Activated CD8-positive, alpha-beta memory T cell treated with anti-CD3 and anti-CD28 coated beads, Interleukin-2, amount 10 ng/mL, durations not matched to agents 7 days and 5 days (primary cell): Measurements from ENCODE around the gene FAM163B. TPM values are rescaled to one million over a fixed set of nuclear protein-coding genes. Genes with fewer than 3 reads are reported as not detected.
A peak's percentile ranks its signal among the peaks of the same experiment; 100 is the strongest.

Experiments
- ATAC-seq: fragments of 150-1000 bp; cut with Tn5 transposase; one replicate; pipeline ENCODE4 v1.10.0; 2021; ENCODE audit warnings: moderate library complexity
- CTCF ChIA-PET: fragments of 350-600 bp; sonication (Branson Sonifier 250); formaldehyde crosslinking; loops from one replicate; lab custom pipeline; 2021; ENCODE audit warnings: antibody characterized with exemption; lab: Charles Lee
- DNase-seq: peaks from one replicate; pipeline ENCODE4 v3.0.0-alpha.2; 2020
- H3K27ac Mint-ChIP-seq: one replicate; pipeline ENCODE4 v1.8.0; 2021; ENCODE audit warnings: mild to moderate bottlenecking, mixed read lengths
- H3K27me3 Mint-ChIP-seq: one replicate; pipeline ENCODE4 v1.8.0; 2021; ENCODE audit warnings: mixed read lengths
- H3K36me3 Mint-ChIP-seq: one replicate; pipeline ENCODE4 v1.8.0; 2021; ENCODE audit warnings: mild to moderate bottlenecking, mixed read lengths
- H3K4me1 Mint-ChIP-seq: one replicate; pipeline ENCODE4 v1.8.0; 2021; ENCODE audit warnings: mixed read lengths
- H3K4me3 Mint-ChIP-seq: one replicate; pipeline ENCODE4 v1.8.0; 2021; ENCODE audit warnings: mild to moderate bottlenecking, moderate library complexity, mixed read lengths
- H3K9me3 Mint-ChIP-seq: one replicate; pipeline ENCODE4 v1.8.0; 2022; ENCODE audit warnings: low read depth, mixed read lengths
- total RNA-seq, 2 experiments: library from RNA; stranded (reverse); gene quantifications; one replicate each; pipeline ENCODE4 v1.2.3, GENCODE V29; 2021

The FAM163B gene
- total RNA-seq, 2 experiments from 2014 or later = not detected

- H3K36me3 Mint-ChIP-seq = no peaks in the 10 kb centered on the region
- no peak overlapping the region for H3K27ac Mint-ChIP-seq
- no peak for ATAC-seq
- H3K9me3 Mint-ChIP-seq = no peaks in the 10 kb centered on the region
- CTCF ChIA-PET = no interaction called here
- no peak overlapping the region for H3K4me3 Mint-ChIP-seq
- no peak for DNase-seq
- H3K27me3 Mint-ChIP-seq = peaks cover 7% of the 10 kb centered on the region
- H3K4me1 Mint-ChIP-seq = no peaks in the 10 kb centered on the region
Measured at GRCh38 chr9:133538851-133539833, 70.0 kb downstream of the FAM163B start.

GRCh38 chr9:133538176-133538575, 71.0 kb downstream of the FAM163B start:
- ATAC-seq = no peak
- no peak for DNase-seq
- peaks cover 16% of the 10 kb centered on the region for H3K27me3 Mint-ChIP-seq
- CTCF ChIA-PET = no interaction called here
- H3K27ac Mint-ChIP-seq = no peak overlapping the region
- H3K4me1 Mint-ChIP-seq = no peaks in the 10 kb centered on the region
- no peaks in the 10 kb centered on the region for H3K36me3 Mint-ChIP-seq
- H3K4me3 Mint-ChIP-seq = no peak overlapping the region
- no peaks in the 10 kb centered on the region for H3K9me3 Mint-ChIP-seq

- CTCF ChIA-PET = no interaction called here
- no peak for ATAC-seq
Measured at GRCh38 chr9:133537257-133537656, 71.9 kb downstream of the FAM163B start.

GRCh38 chr9:133536536-133536935, 72.7 kb downstream of the FAM163B start:
- CTCF ChIA-PET = interaction anchor here (1.1 kb wide), 1 partner anchor 207 kb away, joined by 3 read pairs; no protein-coding TSS in a partner anchor
- no peak overlapping the region for H3K27ac Mint-ChIP-seq
- no peak overlapping the region for H3K4me3 Mint-ChIP-seq
- DNase-seq (no peak), ATAC-seq (no peak)
- no peaks in the 10 kb centered on the region for H3K9me3 Mint-ChIP-seq
- H3K4me1 Mint-ChIP-seq = no peaks in the 10 kb centered on the region
- no peaks in the 10 kb centered on the region for H3K36me3 Mint-ChIP-seq
- peaks cover 26% of the 10 kb centered on the region for H3K27me3 Mint-ChIP-seq

More at GRCh38 chr9:133537257-133537656, 71.9 kb downstream of the FAM163B start:
- Mint-ChIP-seq H3K4me3 (no peak overlapping the region), H3K4me1 (no peaks in the 10 kb centered on the region), H3K9me3 (no peaks in the 10 kb centered on the region), H3K36me3 (no peaks in the 10 kb centered on the region), H3K27me3 (peaks cover 25% of the 10 kb centered on the region), H3K27ac (no peak overlapping the region)
- DNase-seq = no peak

- no peaks in the 10 kb centered on the region for H3K4me1 Mint-ChIP-seq
- no peak overlapping the region for H3K27ac Mint-ChIP-seq
- CTCF ChIA-PET = interaction anchor here (1.1 kb wide), 1 partner anchor 207 kb away, joined by 3 read pairs; no protein-coding TSS in a partner anchor
- H3K9me3 Mint-ChIP-seq = no peaks in the 10 kb centered on the region
- no peak for ATAC-seq
- H3K4me3 Mint-ChIP-seq = no peak overlapping the region
- DNase-seq = no peak
- H3K27me3 Mint-ChIP-seq = peaks cover 26% of the 10 kb centered on the region
- no peaks in the 10 kb centered on the region for H3K36me3 Mint-ChIP-seq
Measured at GRCh38 chr9:133536080-133536479, 73.1 kb downstream of the FAM163B start.

GRCh38 chr9:133535306-133535877, 73.8 kb downstream of the FAM163B start:
- CTCF ChIA-PET = interaction anchor here (1.1 kb wide), 1 partner anchor 208 kb away, joined by 3 read pairs; no protein-coding TSS in a partner anchor
- H3K36me3 Mint-ChIP-seq = no peaks in the 10 kb centered on the region
- H3K4me1 Mint-ChIP-seq = no peaks in the 10 kb centered on the region
- no peak overlapping the region for H3K27ac Mint-ChIP-seq
- H3K9me3 Mint-ChIP-seq = no peaks in the 10 kb centered on the region
- H3K4me3 Mint-ChIP-seq = no peak overlapping the region
- peaks cover 26% of the 10 kb centered on the region for H3K27me3 Mint-ChIP-seq
- ATAC-seq (no peak), DNase-seq (no peak)

GRCh38 chr9:133534346-133535291, 74.6 kb downstream of the FAM163B start, which contains the start of gene ADAMTSL2:
ADAMTSL2 (plus strand) TSS chr9:133534704; CDS start chr9:133536713, 2,009 bp downstream.
- H3K4me1 Mint-ChIP-seq = no peaks in the 10 kb centered on the region
- DNase-seq (no peak), ATAC-seq (no peak)
- H3K4me3 Mint-ChIP-seq = no peak within 1 kb of the TSS
- no peaks in the 10 kb centered on the region for H3K9me3 Mint-ChIP-seq
- H3K27ac Mint-ChIP-seq = no peak within 1 kb of the TSS
- CTCF ChIA-PET = no interaction called here
- H3K36me3 Mint-ChIP-seq = no peaks in the 10 kb centered on the region
- peaks cover 26% of the 10 kb centered on the region for H3K27me3 Mint-ChIP-seq

- H3K4me3 Mint-ChIP-seq = no peak overlapping the region
- H3K4me1 Mint-ChIP-seq = no peaks in the 10 kb centered on the region
- DNase-seq (no peak), ATAC-seq (no peak)
- H3K36me3 Mint-ChIP-seq = no peaks in the 10 kb centered on the region
- no peak overlapping the region for H3K27ac Mint-ChIP-seq
- H3K9me3 Mint-ChIP-seq = no peaks in the 10 kb centered on the region
- CTCF ChIA-PET = interaction anchor here (0.9 kb wide), 1 partner anchor 193 kb away, joined by 3 read pairs; no protein-coding TSS in a partner anchor
- H3K27me3 Mint-ChIP-seq = peaks cover 24% of the 10 kb centered on the region
Measured at GRCh38 chr9:133533857-133534256, 75.3 kb downstream of the FAM163B start.

- Mint-ChIP-seq H3K36me3 (no peaks in the 10 kb centered on the region), H3K27ac (no peak overlapping the region), H3K4me3 (no peak overlapping the region), H3K4me1 (no peaks in the 10 kb centered on the region), H3K27me3 (peaks cover 24% of the 10 kb centered on the region), H3K9me3 (no peaks in the 10 kb centered on the region)
- CTCF ChIA-PET = interaction anchor here (0.9 to 1.0 kb wide), 2 partner anchors 194 to 209 kb away, joined by 3 read pairs; no protein-coding TSS in a partner anchor
- ATAC-seq (peak; percentile 52), DNase-seq (peak; percentile 66)
Measured at GRCh38 chr9:133532937-133533668, 76.1 kb downstream of the FAM163B start.

GRCh38 chr9:133531293-133531692, 77.9 kb downstream of the FAM163B start:
- no peaks in the 10 kb centered on the region for H3K9me3 Mint-ChIP-seq
- ATAC-seq (no peak), DNase-seq (no peak)
- CTCF ChIA-PET = no interaction called here
- no peaks in the 10 kb centered on the region for H3K4me1 Mint-ChIP-seq
- H3K27ac Mint-ChIP-seq = no peak overlapping the region
- H3K36me3 Mint-ChIP-seq = no peaks in the 10 kb centered on the region
- peaks cover 24% of the 10 kb centered on the region for H3K27me3 Mint-ChIP-seq
- H3K4me3 Mint-ChIP-seq = no peak overlapping the region

- Mint-ChIP-seq H3K4me1 (no peaks in the 10 kb centered on the region), H3K27me3 (peaks cover 20% of the 10 kb centered on the region), H3K36me3 (no peaks in the 10 kb centered on the region), H3K4me3 (no peak overlapping the region), H3K9me3 (no peaks in the 10 kb centered on the region), H3K27ac (no peak overlapping the region)
- CTCF ChIA-PET = interaction anchor here (1.7 kb wide), 1 partner anchor 213 kb away, joined by 6 read pairs; no protein-coding TSS in a partner anchor
- no peak for DNase-seq
- no peak for ATAC-seq
Measured at GRCh38 chr9:133529874-133530273, 79.3 kb downstream of the FAM163B start.

GRCh38 chr9:133529457-133529856, 79.7 kb downstream of the FAM163B start:
- Mint-ChIP-seq H3K27ac (no peak overlapping the region), H3K4me3 (no peak overlapping the region), H3K4me1 (no peaks in the 10 kb centered on the region), H3K36me3 (no peaks in the 10 kb centered on the region), H3K9me3 (no peaks in the 10 kb centered on the region), H3K27me3 (peaks cover 20% of the 10 kb centered on the region)
- CTCF ChIA-PET = interaction anchor here (1.7 kb wide), 1 partner anchor 213 kb away, joined by 6 read pairs; no protein-coding TSS in a partner anchor
- ATAC-seq = no peak
- DNase-seq = no peak
